RWPE1 (cell line): ENCODE data around the gene MED17.
"Not testable (repeated sequence)": the region's sequence is repeated elsewhere in the genome, so short reads cannot be mapped to it uniquely, and the experiment has no call there.

Experiments
- CTCF ChIA-PET: fragments of 350-600 bp; sonication (Branson Sonifier 250); formaldehyde crosslinking; extraction: SDS; loops from one replicate; lab custom pipeline; 2021; lab: Yijun Ruan, JAX
- POLR2A ChIA-PET: fragments of 400-600 bp; formaldehyde crosslinking; extraction: SDS; loops from one replicate; lab custom pipeline; 2020; ENCODE audit warnings: antibody characterized with exemption; ENCODE audit not compliant: low non-redundant PET; lab: Yijun Ruan, JAX
- DNase-seq: peaks from one replicate; pipeline ENCODE4 v3.0.0; 2012; ENCODE audit warnings: low spot score
- H3K27ac ChIP-seq: fragments of 450-650 bp; 2 replicates; pipeline ENCODE4 v1.5.1; 2017
- TF ChIP-seq, protein P1 (sequence below): fragments of 450-650 bp; conservative IDR thresholded peaks from 2 replicates; pipeline ENCODE4 v1.5.1; 2017; ENCODE audit warnings: low read depth, mild to moderate bottlenecking

Gene MED17

GRCh38 chr11:93744669-93745004 lies 39.4 kb upstream of the MED17 start:
- DNase-seq, result no peak
- POLR2A ChIA-PET, result no interaction called here
- TF ChIP-seq, protein P1, sequence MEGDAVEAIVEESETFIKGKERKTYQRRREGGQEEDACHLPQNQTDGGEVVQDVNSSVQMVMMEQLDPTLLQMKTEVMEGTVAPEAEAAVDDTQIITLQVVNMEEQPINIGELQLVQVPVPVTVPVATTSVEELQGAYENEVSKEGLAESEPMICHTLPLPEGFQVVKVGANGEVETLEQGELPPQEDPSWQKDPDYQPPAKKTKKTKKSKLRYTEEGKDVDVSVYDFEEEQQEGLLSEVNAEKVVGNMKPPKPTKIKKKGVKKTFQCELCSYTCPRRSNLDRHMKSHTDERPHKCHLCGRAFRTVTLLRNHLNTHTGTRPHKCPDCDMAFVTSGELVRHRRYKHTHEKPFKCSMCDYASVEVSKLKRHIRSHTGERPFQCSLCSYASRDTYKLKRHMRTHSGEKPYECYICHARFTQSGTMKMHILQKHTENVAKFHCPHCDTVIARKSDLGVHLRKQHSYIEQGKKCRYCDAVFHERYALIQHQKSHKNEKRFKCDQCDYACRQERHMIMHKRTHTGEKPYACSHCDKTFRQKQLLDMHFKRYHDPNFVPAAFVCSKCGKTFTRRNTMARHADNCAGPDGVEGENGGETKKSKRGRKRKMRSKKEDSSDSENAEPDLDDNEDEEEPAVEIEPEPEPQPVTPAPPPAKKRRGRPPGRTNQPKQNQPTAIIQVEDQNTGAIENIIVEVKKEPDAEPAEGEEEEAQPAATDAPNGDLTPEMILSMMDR, result no peak
- H3K27ac ChIP-seq, result no peak overlapping the region
- CTCF ChIA-PET, result no interaction called here

DNA sequence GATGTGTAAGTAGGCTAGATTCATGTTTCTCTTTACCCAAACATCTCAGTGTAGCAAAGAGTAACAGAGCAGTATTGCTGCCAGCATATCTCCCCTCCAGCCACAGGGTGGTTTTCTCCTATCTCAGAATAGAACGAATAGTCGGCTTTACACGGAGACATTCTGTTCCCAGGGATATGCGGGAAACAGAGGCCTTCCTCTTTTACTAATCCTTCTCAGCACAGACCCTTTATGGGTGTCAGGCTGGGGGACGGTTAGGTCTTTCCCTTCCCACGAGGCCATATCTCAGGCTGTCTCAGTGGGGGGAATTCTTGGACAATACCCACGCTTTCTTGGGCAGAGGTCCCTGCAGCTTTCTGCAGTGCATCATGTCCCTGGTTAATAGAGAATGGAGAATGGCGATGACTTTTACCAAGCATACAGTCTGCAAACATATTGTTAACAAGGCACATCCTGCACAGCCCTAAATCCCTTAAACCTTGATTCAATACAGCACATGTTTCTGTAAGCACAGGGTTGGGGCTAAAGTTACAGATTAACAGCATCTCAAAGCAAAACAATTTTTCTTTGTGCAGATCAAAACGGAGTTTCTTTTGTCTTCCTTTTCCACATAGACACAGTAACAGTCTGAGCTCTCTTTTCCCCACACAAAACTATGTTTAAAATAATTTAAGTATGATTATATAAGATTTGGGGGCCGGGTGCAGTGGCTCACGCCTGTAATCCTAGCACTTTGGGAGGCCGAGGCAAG lies 38.9 kb upstream of the MED17 start:
- POLR2A ChIA-PET, CTCF ChIA-PET, DNase-seq, H3K27ac ChIP-seq: not testable (repeated sequence)

DNA sequence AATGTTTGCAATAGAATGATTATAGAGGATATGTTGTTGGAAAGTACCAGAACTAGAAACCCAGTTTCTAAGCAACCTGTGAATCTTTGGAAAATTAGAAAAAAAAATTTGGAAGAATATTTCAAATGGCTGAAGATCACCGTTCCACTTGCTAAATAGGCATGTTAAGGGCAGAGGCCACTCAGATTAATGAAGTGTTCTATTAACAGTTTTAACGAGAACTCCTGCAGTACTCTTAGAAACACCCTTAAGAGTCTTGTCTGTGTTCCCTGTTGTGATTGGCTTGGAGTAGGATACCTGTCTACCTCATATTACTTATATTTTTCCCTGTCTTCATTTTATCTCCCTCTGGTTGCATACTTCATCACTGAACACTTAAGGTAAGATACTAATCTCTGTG lies 38.0 kb upstream of the MED17 start:
- TF ChIP-seq, protein P1, result no peak
- POLR2A ChIA-PET, result no interaction called here
- DNase-seq, result no peak
- H3K27ac ChIP-seq, result no peak overlapping the region
- CTCF ChIA-PET, result no interaction called here

GRCh38 chr11:93747122-93747521 lies 37.0 kb upstream of the MED17 start:
- CTCF ChIA-PET, result no interaction called here
- POLR2A ChIA-PET, result no interaction called here
- TF ChIP-seq, protein P1, result no peak
- H3K27ac ChIP-seq, result no peak overlapping the region
- DNase-seq, result no peak

DNA sequence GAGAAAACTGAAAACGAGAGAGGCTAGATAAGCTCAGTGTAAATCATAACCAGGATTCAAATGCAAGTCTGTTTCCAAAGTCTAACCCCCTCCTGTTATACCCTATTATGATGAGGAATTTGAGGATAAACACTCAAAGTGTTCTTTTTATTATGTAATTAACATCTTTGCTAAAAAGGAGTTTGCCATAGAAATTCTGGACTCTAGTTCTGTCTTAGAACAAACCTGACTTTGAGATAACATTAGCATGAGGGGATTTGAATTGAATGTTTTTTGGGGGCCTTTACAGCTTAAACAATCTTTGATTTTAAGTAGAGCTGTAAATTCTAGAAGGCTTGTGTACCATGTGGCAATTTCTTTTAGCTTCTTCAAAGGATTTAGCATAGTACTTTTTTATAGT lies 33.1 kb upstream of the MED17 start:
- POLR2A ChIA-PET, result interaction anchor here (0.7 kb wide), 1 partner anchor 1014 kb away, joined by 6 read pairs; no protein-coding TSS in a partner anchor
- H3K27ac ChIP-seq, result no peak overlapping the region
- CTCF ChIA-PET, result no interaction called here
- no peak for DNase-seq
- TF ChIP-seq, protein P1, result no peak

DNA sequence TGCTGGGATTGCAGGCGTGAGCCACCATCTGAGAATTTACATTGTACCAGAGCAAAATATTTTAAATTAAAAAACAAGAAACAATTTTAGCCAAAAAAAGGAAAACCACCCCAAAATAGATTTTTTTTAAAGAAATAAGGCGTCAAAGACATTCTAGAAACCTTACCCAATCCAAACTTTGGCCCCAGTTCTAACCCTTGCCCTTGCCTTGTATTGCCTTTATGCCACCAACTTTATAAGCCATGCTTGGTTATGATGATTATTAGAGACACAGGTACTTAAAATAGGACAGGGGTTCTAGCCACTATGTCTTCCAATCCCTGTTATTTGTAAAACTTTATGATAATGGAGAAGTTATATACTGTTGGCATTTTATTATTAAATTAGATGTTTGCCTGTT lies 30.8 kb upstream of the MED17 start:
- POLR2A ChIA-PET, result no interaction called here
- DNase-seq, result no peak
- TF ChIP-seq, protein P1, result no peak
- CTCF ChIA-PET, result no interaction called here
- H3K27ac ChIP-seq, result no peak overlapping the region

DNA sequence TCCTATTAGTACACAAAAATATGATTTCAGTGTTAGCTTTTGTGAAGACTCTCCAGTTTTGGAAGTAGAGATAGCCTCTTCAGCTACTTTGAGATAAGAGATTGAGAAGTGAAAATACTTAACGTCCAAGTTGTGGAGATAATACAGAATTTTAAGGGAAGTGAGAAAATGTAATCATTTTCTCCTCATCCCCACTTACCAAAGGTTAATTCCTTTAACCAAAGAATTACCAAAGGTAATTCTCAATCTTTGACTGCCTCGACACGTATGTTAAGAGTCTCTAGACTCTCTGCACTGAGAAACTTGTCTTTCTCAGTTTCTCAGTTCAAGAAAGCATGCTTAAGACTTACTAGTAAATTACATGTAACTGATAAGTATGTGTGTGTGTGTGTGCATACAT lies 27.3 kb upstream of the MED17 start:
- CTCF ChIA-PET, result interaction anchor here (0.6 kb wide), 1 partner anchor 1031 kb away, joined by 3 read pairs; no protein-coding TSS in a partner anchor
- no peak overlapping the region for H3K27ac ChIP-seq

More for the DNA sequence above, 27.3 kb upstream of the MED17 start:
- DNase-seq, result no peak
- TF ChIP-seq, protein P1, result no peak
- POLR2A ChIA-PET, result no interaction called here
